ENCODE results near the gene BRINP2. TPM values are rescaled to one million over a fixed set of nuclear protein-coding genes. Genes with fewer than 3 reads are reported as not detected.

The BRINP2 gene
- total and polyA plus RNA-seq, 2 of the 4 experiments (the other 2 are of a cell fraction): not detected

DNA sequence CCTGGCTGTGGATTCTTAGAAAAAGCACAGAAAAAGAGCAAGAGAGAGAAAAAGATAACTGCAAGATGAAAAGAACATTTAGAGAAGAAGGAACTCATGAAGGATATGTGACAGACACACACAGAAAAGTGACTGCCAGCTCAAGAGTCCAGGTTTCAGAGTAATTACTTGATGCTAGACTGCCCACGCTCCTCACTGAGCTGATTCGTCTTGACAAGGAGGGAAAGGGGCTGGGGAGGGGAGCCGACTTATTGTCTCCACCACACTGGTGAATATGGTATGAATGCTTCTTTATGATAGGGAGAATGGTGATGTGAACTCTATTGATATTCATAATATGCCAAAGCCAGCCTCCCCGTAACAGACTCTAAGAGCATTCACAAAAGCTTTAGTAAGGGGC is 140.4 kb downstream of the BRINP2 start:
- Histone ChIP-seq H2AFZ (replicated peaks; ENCODE audit: low read length, poor library complexity) (no peak overlapping the region), H3K36me3 (ENCODE audit: control insufficient read depth, insufficient read depth, low read length) (no peaks in the 10 kb centered on the region), H3K56ac (ENCODE audit: extremely low read depth, insufficient read depth, low read length) (no peak overlapping the region), H3K4me1 (ENCODE audit: control insufficient read depth, insufficient read depth, low read length) (no peaks in the 10 kb centered on the region), H4K8ac (ENCODE audit: low read depth in 2 of 2, low read length in 2 of 2) (no peak overlapping the region), H4K5ac (ENCODE audit: low read depth, low read length) (no peak overlapping the region), H3K9ac (ENCODE audit: low read depth, low read length) (no peak overlapping the region), H2BK15ac (ENCODE audit: low read depth, low read length) (no peak overlapping the region), H3K14ac (replicated peaks; ENCODE audit: low read depth, low read length) (no peak overlapping the region), H3K27me3 (ENCODE audit: control insufficient read depth, insufficient read depth, low read length) (no peaks in the 10 kb centered on the region; the same call in 1 of the 2 replicates), H2BK5ac (ENCODE audit: low read depth, low read length, poor library complexity, severe bottlenecking) (no peak overlapping the region), H2BK120ac (ENCODE audit: low read depth, low read length) (no peak overlapping the region), H3K79me1 (ENCODE audit: low read depth in 1 of 2, low read length in 2 of 2) (no peaks in the 10 kb centered on the region), H3K23ac (ENCODE audit: low read depth, low read length) (no peak overlapping the region), H2AK9ac (replicated peaks; ENCODE audit: low read depth, low read length, poor library complexity) (no peak overlapping the region), H4K91ac (ENCODE audit: insufficient read depth, low read depth, low read length) (no peak overlapping the region), H3K4ac (ENCODE audit: low read depth, low read length) (no peak overlapping the region), H3K9me3 (ENCODE audit: control insufficient read depth, insufficient read depth, low read length) (no peaks in the 10 kb centered on the region), H3K4me2 (ENCODE audit: low read depth, low read length) (no peak overlapping the region), H4K20me1 (ENCODE audit: insufficient read depth, low read length) (no peaks in the 10 kb centered on the region; the same call in 1 of the 2 replicates), H3K9me1 (ENCODE audit: insufficient read depth, low read length) (no peaks in the 10 kb centered on the region), H3K27ac (ENCODE audit: insufficient read depth, low read length) (no peak overlapping the region), H2AK5ac (ENCODE audit: low read depth, low read length) (no peak overlapping the region), H3K18ac (ENCODE audit: low read depth, low read length) (no peak overlapping the region), H3K4me3 (ENCODE audit: insufficient read depth, low read depth, low read length) (no peak overlapping the region), H2BK20ac (ENCODE audit: low read depth, low read length) (no peak overlapping the region)
- dilution Hi-C loops (cut with HindIII; ENCODE audit: low sequenced_read_pairs, unreplicated experiment): no loop called here
- intact Hi-C loops (cut with micrococcal nuclease): no loop called here
- DNase-seq: no peak
- TF ChIP-seq, protein P1, sequence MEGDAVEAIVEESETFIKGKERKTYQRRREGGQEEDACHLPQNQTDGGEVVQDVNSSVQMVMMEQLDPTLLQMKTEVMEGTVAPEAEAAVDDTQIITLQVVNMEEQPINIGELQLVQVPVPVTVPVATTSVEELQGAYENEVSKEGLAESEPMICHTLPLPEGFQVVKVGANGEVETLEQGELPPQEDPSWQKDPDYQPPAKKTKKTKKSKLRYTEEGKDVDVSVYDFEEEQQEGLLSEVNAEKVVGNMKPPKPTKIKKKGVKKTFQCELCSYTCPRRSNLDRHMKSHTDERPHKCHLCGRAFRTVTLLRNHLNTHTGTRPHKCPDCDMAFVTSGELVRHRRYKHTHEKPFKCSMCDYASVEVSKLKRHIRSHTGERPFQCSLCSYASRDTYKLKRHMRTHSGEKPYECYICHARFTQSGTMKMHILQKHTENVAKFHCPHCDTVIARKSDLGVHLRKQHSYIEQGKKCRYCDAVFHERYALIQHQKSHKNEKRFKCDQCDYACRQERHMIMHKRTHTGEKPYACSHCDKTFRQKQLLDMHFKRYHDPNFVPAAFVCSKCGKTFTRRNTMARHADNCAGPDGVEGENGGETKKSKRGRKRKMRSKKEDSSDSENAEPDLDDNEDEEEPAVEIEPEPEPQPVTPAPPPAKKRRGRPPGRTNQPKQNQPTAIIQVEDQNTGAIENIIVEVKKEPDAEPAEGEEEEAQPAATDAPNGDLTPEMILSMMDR (conservative IDR thresholded peaks at IDR 0.05; ENCODE audit: low read depth, low read length): no peak
- TF ChIP-seq ELK1 (IDR thresholded peaks at IDR 0.05; ENCODE audit: borderline replicate concordance, low read depth, low read length) (no peak), MXI1 (IDR thresholded peaks at IDR 0.05; ENCODE audit: borderline replicate concordance, low read depth, low read length) (no peak), USF2 (IDR thresholded peaks at IDR 0.05; ENCODE audit: low read depth, low read length) (no peak), BHLHE40 (IDR thresholded peaks at IDR 0.05; ENCODE audit: low read depth, low read length) (no peak), RAD21 (IDR thresholded peaks at IDR 0.05; ENCODE audit: low read length) (no peak), POLR2A (IDR thresholded peaks at IDR 0.05; ENCODE audit: low read depth, low read length) (no peak), CHD1 (IDR thresholded peaks at IDR 0.05; ENCODE audit: low read depth, low read length) (no peak), RFX5 (IDR thresholded peaks at IDR 0.05; ENCODE audit: low read depth, low read length) (no peak), MAZ (IDR thresholded peaks at IDR 0.05; ENCODE audit: borderline replicate concordance, low read depth, low read length) (no peak), NFE2L2 (IDR thresholded peaks at IDR 0.05; ENCODE audit: low read depth, low read length) (no peak)
- POLR2A ChIA-PET (ENCODE audit: unreplicated experiment): no interaction called here
- in situ Hi-C loops (cut with MboI; ENCODE audit: low sequenced_read_pairs): no loop called here
- ATAC-seq (ENCODE audit: low read depth): no peak
- WGBS, 2 experiments (ENCODE audit: extremely low coverage in 2 of 2, insufficient read length in 1 of 2): no CpG with 5 or more reads among the region's 4 CpGs
- CTCF ChIA-PET: no interaction called here
- BruUV-seq (replicated peaks): no TSS peak

Measured in IMR-90 (cell line).